ENCODE results near the gene GLIS1. TPM values are rescaled to one million over a fixed set of nuclear protein-coding genes. Genes with fewer than 3 reads are reported as not detected.
"Not testable (repeated sequence)": the region's sequence is repeated elsewhere in the genome, so short reads cannot be mapped to it uniquely, and the experiment has no call there.

Gene GLIS1
- total RNA-seq, 1 donor from 2014 or later, result not detected

DNA sequence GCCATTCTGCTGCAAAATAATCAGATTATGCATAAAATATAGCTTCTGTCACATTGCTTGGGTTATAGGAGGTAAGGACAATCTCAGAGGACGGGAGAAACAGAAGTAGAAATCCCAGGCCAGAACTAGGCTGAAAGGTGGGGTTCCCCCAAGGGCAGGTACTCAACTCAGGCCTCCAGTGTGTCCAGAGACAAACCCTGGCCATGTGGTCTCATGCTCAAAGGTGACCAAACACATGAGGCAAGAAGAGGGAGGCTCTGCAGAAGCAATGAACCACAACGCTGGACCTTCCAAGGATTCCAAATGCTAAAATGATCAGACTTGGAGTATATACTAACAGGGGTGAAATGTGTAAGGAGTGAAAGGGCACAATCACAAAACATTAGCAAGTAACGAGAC is 176.0 kb downstream of the GLIS1 start:
- no peak for DNase-seq (ENCODE audit: low read depth in 2 of 2)

DNA sequence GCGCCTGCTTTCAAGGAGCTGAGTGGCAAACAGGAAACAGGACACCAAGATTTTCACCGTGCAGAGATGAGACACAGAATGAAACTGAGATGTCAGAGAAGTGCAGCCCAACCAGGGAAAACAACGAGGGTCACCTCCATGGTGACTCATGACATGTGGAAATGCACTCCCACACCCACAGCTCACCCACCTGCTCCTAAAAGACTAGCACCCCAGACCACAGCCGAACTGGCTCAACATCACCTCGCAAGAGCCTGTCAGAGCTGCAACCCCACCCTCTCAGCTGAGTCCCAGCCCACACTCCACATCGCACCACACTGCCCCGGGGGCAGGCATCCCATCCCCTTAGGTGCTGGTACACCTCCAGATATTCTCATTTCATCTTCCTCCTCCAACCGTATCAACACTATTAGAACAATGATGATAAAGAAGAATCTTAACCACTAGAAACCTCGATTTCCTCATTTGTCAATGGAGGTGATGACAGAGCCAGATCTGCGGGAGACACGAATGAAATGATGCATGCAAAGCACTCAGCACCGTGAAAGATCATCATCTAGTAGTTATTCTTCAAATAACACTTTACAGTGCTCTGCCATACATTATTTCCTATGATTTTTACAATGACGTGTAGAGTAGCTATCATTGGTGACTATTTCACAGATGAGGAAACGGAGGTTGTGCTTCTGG is 176.5 kb downstream of the GLIS1 start:
- DNase-seq (ENCODE audit: low read depth in 2 of 2), result no peak

DNA sequence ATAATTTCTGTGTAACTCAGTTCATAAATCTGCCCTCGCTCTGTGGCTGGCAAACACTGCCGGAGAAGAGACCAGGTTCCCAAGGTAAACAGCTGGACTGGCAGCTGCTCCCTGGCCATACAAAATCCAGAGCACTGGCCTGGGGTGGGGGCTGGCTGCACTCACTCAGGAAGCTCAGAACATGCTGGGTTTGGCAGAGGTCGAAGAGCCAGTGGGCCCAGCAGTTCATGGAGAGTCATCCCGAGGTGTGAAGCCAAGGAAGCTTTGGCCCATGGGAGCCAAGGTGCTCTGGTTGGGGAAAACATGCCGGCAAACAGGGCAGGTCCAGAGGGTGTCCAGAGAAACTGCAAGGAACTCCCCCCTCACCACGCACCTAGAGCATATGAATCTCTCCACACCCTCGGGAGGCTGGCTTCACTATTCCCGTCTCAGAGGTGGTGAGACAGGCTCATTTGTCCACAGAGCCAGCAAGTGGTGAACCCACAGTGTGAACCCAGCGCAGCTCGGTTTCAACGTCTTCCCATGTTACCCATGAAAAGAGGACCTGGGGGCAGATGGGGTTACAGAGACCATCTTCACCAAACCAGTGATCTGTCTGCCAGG is 177.4 kb downstream of the GLIS1 start:
- DNase-seq (ENCODE audit: low read depth in 2 of 2), result no peak

DNA sequence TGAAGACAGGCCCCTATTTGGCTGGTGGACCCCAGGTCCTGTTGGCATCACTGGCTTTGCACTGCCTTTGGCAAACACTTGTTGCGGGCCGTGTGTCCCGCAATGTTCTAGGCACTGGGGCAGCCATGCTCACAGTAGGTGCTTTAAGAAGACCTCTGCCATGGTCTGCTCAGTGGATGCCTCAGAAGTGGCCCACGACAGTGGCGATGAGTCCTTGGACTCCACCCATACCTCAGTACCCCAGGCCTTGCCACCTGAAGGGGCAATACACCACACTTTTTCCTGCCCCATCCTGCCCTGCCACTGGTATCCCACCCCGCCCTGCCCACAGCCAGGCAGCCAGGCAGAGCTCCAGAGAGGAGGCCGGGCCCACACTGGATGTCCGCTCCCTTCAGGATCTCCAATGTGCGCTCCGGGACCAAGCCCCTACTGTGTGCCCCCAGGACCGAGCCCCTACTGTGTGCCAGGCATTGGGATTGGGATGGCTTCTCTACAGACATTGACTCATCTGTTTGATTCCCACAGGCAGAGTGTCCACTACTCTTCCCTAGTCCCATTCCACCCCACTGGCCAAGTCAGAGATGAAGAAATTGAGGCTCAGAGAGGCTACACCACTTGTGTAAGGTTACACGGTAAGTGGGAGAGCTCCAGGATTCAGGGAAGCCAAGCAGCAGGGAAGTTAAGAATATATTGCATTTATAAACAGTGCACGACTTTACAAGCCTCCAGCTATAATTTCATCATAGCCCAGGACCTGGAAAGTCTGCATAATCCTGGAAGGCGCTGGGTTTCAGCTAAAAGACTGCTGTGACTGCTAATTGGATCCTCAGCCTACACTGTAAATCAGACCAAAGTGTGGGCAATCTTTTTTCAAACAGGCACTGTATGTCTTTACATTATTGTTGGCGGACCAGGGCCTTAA is 178.1 kb downstream of the GLIS1 start:
- DNase-seq (ENCODE audit: low read depth in 2 of 2), result no peak

DNA sequence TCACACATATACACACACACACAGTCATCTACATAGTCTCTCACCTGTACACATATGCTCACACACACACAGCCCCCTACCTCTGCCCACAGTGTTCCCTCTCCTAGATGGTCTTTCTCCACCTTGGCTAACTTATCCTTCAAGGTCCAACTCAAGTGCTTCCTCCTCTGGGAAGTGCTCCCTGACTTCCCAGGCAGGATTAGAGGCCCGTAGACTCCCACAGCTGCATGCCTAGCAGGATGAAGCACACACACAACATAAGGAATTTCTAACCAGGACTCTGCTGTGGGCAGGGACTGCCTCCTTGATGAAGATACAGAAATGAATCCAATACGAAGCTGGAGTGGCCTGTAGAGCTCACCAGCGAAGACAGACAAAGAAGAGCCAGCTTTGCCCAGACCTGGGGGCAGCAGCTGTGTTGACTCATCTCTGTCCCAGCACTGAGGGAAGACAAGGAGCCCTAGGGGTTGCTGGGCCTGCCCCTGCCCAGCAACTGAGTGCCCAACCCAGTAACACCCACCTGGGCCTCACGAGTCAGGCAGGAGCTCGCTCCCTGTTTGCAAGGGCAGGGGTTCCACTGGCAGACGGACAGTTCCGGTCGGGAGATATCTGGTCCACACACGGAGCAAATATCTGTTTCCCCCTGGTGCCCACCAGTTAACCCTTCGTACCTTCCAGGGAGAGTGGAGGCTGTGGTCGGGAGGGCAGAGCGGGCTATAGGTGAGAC is 178.9 kb downstream of the GLIS1 start:
- no peak for DNase-seq (ENCODE audit: low read depth in 2 of 2)

DNA sequence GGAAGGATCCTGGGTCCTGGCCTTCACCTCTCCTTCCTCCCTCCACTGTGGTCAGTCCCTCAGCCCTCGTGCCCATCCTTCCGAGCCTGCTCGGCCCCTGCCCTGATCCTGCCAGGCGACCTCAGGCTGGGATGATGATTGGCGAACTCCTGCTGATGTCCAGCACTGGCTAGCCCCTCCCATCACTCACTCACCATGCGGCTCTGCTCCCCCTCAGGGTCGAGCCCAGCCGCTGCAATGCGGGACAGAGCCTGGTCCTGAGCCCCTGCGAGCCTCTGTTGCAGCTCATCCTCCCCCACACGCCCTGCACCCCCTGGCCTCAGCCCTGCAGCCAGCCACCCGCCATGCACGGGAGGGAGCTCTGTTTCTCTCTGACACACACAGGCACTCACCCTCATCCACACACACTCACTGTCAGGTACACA is 179.6 kb downstream of the GLIS1 start:
- DNase-seq (ENCODE audit: low read depth in 2 of 2), result no peak

DNA sequence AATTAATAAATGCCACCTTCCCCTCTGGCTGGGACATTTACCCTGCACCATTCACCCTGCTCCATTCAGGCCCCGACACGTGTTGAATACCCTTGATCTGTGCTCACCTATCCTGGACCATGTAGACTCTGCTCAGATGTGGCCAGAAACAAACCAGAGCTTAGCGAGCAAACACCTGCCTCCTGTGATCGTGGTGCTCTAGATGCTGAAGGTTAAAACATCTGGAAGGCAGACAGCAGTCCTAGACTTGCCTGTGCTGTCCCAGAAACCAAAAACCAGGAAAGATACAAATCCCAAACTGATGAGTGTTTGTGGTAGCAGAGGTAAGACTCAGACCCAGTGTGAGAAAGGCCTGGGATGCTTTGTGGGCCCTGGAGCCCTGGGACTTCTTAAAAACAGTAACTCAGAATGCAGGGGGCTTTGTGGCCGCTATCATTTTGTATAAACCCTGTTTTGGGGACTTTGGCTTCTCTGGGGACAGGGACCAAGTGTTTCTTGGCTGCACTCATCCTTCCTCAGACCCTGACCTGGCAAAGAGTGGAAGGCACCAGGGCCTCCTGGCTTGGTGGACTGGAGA is 180.1 kb downstream of the GLIS1 start:
- no peak for DNase-seq (ENCODE audit: low read depth in 2 of 2)

DNA sequence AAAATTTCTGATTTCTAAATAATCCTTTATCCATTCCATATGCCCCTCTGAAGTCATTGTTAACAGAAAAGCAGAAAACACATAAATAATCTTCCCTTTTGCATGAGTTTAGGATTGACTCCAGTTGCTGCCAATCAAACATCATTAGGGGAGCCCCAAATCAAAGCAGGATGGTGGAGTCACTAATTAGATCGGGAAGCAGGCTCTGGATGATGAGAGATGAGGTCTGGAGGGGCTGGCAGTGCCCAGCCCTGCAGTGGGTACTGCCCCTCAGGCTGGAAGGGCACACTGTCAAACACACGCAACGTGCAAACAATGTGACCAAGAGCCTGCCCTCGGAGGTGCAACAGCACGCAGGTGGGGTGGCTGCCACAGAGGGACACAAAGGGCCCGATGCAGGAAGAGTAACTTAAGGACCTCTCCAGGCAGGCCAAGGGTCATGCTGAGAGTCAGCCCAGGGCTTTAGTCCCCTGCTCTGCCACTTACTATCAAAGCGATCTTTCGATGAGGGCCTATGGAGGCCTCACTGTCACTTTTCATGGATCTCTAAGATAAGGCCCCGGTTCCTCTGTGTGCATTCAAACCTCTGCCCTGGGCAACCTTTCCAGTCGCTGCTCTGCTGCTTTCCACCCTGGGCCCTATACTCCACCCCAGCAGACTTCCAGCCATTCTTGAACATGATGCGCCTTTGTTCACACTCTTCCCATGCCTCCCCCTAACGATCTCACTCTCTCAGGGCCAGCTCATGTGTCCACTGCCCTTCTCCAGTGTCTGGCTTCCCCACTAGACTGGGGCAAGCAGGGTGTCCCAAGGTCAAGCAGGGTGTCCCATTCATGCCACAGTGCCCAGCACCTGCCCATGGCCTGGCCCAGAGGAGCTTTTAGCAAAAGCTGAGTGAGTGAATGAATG is 180.9 kb downstream of the GLIS1 start:
- DNase-seq (ENCODE audit: low read depth in 2 of 2), result no peak

DNA sequence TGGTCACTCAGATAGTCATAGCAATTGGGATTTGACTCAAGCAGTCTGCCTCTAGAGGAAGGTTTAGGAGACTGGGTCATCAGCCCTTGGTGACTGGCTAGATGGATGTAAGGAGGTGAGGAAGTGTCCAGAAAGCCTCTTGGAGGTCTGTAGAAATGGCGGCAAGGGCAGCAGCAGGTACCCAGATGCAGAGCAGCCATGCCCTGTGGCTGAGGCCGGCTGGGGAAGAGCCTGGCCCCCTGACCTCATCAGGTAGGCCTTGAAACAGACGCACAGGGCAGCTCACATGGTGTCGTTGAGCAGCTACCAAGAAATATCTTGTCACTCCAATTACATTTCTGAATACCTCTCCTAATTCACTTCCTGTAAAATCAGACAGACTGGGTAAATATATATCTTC is 181.6 kb downstream of the GLIS1 start:
- no peak for DNase-seq (ENCODE audit: low read depth in 2 of 2)

DNA sequence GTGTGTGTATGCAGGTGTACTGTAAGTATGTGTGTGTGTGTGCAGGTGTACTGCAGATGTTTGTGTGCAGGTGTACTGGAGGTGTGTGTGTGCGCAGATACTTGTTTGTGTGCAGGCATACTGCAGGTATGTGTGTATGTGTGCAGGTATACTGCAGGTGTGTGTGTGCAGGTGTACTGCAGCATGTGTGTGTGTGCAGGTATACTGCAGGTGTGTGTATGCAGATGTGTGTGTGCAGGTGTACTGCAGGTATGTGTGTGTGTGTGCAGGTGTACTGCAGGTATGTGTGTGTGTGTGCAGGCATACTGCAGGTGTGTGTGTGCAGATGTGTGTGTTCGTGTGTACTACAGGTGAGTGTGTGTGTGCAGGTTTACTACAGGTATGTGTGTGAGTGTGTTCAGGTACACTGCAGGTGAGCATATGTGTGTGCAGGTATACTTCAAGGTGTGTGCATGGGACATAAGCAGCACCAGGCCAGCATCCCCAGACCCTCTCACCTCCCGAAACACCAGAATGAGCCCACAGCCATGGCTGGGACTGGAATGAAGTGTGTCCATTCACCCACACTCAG is 182.2 kb downstream of the GLIS1 start:
- DNase-seq (ENCODE audit: low read depth in 2 of 2), result no peak

DNA sequence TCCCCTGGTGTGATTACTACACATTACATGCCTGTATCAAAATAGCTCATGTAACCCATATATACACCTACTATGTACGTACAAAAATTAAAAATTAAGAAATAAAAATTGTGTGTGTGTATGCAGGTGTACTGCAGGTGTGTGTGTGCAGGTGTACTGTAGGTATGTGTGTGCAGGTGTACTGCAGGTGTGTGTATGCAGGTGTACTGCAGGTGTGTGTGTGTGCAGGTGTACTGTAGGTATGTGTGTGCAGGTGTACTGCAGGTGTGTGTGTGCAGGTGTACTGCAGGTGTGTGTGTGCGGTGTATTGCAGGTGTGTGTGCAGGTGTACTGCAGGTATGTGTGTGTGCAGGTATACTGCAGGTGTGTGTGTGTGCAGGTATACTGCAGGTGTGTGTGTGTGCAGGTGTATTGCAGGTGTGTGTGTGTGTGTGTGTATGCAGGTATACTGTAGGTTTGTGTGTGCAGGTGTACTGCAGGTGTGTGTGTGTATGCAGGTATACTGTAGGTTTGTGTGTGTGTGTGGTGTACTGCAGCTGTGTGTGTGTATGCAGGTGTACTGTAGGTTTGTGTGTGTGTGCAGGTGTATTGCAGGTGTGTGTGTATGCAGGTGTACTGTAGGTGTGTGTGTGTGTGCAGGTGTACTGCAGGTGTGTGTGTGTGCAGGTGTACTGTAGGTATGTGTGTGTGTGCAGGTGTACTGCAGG is 183.2 kb downstream of the GLIS1 start:
- DNase-seq (ENCODE audit: low read depth in 2 of 2), result not testable (repeated sequence)

DNA sequence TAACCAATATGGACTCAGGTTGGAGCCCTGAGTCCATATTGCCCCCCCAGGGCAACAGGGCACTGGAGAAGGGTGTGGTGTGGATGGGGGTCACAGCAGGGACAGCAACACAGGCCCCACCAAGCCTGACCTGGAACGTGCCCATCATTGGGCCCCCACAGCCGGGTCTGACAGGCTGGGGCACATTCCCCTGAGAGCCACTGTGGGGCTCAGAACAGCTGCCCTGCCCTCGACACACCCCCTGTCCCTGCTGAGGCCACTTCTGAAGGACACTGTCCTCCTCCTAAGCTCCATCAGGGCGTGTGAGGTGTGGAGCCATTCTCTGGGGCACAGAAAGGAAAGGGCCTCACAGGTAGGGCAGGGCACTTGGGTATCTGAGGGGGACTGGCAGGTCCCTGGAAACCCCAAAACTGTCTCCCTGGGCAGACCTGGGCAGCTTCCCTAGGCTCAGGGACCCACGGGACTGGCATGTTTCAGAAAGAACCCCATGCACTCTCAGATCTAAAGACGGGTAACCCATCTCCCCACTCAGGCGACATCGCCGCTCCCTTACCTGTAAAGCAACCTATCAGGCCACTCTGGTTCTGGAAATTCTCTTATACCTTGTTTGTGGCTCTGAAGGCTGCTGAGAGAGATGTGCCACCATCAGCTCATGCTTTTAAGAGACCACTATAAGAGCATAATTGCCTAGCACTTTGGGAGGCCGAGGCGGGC is 184.2 kb downstream of the GLIS1 start:
- DNase-seq (ENCODE audit: low read depth in 2 of 2), result no peak

DNA sequence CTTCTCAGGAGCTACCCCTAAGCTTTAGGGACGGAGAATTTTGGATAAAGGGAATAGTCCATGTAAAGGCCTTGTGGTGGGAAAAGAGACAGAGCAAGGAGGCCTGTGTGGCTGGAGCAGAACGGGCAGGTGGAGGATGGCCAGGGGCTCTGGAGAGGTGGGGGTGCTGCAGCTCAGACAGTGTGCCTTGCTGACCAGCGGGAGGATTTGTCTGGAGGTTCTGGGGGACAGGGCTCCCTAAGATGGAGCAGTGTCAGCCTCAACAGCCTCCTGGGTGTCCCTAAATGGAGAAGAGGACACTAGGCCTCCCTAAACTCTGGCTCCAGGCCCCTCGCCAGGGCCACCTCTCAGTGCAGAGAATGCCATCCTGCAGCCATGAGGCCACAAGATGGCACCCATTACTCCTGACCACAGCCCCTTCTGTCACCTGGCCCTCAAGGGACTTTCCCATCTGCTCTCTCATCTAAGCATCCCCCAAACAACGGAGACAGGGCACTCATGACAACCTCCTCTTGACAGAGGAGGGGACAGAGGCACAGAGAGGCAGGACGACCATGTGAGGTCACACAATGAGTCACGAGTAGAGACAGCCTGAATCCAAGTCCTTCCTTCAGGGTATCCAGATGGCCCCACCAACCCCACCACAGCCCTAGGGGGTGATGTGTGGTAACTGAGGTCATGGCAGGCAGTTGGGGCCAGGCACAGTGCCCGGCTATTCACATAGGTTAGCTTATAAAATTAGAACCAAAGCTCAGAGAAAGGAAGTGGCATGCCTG is 185.0 kb downstream of the GLIS1 start:
- no peak for DNase-seq (ENCODE audit: low read depth in 2 of 2)

DNA sequence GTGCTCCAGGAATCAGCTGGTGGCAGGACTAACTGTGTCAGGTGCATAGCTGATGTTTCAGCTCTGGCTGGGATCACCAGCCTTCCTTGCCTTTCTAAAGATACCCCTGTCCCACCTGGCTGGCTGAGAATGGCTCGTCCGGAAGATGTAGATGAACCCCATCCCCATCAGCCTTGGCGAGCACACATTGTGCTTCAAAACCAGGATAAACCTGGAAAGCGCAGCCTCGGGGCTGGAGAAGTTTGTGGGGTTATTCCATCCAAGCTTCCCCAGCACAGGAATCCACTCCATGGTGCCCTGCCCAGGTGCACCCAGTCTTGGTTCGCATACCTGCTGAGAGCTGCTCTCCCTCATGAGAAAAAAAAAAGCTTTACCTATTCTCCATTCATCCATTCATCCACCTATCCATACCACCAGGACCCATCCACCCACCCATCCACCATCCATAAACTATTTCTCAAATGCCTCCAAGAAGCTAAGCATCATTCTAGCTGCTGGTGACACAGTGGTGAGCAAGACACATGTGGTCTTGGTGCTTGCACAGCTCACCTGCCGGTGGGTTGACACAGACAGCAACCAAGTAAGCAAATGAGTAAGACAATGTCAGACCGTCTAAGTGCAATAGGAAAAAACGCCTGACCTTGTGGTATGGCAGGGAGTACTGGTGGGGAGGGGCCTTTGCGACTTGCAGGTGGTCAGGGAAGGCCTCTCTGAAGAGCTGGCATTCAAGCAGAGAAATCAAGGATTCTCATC is 185.8 kb downstream of the GLIS1 start:
- no peak for DNase-seq (ENCODE audit: low read depth in 2 of 2)

DNA sequence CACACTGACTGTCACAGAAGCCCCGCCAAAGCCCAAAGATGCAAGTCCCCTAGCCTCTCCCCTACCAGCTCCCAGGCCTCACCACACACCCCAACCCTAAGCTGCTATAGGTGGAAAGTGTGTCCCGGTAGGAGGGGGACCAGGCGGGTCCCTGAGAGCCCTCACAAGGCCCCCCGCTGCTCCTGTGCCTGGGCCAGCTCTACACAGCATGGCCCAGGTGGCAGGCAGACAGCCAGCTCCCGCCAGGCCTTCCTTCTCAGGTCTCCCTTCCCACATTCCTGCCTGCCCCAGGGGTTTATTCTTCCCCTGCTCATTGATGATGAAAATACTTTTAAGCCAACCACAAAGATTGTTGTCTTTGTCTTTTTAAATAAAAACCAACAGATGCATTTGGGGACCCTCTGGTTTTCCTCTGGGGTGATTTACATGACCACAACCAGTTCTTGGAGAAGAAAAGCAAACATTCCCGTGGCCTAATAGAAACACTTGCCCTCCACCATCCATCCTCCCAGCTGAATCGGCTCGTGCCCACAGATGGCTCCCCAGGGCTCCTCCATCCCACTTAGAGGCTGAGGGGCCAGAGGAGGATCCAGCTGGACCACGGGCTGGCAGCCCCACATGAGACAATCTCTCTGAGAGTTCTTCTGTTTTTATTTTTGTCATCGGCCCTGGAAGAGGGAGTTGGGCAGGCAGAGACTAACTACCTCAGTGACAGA is 186.7 kb downstream of the GLIS1 start:
- no peak for DNase-seq (ENCODE audit: low read depth in 2 of 2)

DNA sequence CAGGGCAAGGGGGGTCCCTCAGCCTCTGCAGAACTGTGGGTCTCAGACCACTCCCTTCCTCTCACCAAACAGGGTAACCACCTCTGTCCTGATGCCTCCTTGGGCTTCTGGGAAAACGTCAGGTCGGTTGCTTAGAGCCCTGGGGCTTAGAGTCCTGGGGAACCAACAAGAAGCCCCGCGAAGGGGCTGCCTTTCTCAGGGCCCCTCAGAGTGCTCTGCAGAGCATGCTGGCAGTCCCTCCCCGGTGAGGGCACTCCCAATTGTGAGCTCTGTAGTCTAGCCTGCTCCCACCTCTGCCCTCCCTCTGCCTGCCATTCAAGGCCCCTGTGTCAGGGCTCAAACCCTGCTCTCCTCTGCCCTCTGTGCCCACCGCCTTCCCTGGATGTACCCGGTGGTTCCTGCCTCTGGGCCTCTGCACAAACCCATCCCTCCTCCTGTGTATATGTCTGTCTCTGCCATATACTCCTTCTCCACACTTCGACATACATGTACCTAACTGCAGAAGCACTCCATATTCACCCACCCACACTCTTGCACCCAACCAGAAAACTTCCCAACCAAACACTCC is 187.5 kb downstream of the GLIS1 start:
- DNase-seq (ENCODE audit: low read depth in 2 of 2), result no peak
